GM21381 (cell line): ENCODE measurements around the gene PODNL1.

Source experiments
- ATAC-seq: cut with Tn5 transposase; IDR thresholded peaks from one replicate; pipeline ENCODE4 v1.9.1; 2021; ENCODE audit warnings: mild to moderate bottlenecking, moderate library complexity; ENCODE audit not compliant: unreplicated experiment

Gene PODNL1

GRCh38 chr19:13938301-13939064, at the start of gene PODNL1:
TSS of gene PODNL1 (minus strand) at chr19:13938417. CDS start at chr19:13938181, 236 bp downstream.
- ATAC-seq, result no peak

- no peak for ATAC-seq
These were observed 49.1 kb upstream of the PODNL1 start for GRCh38 chr19:13987101-13987890.

- ATAC-seq, result peak; percentile 81
These were observed 48.2 kb upstream of the PODNL1 start for GRCh38 chr19:13986348-13986904.

DNA sequence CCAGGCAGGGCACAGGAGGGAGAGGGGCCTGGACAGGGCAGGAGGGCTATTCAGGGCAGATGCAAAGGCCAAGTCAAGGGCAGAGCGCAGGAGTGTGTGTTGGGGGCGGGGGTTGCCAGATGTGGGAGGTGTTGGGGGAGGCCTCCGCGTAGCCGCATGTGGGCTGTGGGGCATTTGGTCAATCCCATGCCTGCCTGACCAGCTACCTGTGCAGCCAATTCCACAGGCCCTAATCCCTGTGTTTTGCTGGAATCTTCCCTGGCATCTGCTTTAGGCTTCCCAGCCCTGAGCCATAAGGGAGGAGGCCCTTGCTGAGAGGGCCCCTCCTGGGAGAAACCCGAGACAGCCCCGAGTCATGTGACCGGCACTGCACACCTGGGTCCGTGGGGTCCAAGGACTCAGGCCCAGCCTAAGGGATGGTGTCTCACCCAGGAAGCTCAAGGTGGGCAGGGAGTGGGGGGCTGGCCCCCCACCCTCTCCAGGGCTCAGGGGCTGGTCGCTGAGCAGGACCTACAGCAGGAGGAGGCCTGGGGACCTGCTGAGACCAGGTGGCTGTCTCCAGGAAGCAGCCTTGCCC, 47.6 kb upstream of the PODNL1 start:
- no peak for ATAC-seq

- ATAC-seq, result no peak
These were observed 46.9 kb upstream of the PODNL1 start for GRCh38 chr19:13984875-13985741.

DNA sequence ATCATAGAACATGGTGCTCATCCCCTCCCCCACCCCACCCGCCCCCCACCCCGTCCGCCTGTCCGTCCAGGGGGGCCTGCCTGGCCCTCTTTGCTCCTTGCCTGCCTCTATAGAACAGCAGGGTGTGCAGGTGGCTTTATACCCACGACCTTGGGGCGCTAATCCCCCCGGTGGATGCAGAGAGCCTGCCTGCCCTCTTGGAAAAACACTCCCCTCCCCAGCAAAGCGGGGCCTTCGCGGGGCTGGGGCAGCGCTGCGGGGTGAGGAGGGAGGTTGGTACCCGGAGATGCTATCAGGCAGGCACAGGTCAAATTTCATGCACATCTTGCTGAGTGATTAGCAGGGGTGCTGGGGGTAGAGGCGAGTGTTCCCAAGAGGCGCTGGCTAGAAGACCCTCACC, 46.0 kb upstream of the PODNL1 start:
- ATAC-seq, result no peak

- no peak for ATAC-seq
These were observed 45.1 kb upstream of the PODNL1 start for GRCh38 chr19:13983213-13983889.

- no peak for ATAC-seq
These were observed 44.6 kb upstream of the PODNL1 start for GRCh38 chr19:13982773-13983172.

DNA sequence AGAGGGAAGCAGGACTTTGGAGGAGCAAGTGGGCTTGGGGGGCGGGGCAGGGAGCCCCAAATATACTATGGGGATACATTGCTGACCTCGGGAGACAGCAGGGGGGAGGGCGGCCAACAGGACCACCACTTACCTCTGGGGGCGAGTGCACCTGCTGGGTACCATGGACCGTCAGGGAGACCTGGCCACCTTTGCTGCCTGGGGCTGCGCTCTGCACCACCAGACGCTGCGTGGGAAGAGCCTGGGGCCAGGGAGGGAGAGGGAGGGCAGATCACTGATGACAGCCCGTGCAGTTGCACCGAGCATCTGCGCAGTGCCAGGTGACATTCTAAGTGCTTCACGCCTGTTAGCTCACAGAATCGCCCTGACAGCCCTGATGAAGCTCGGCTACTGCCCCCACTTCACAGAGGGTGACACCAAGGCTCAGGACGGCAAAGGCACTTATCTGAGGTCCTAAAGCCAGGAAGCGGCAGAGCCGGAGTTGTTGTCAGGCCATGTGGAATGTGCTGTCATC, 43.8 kb upstream of the PODNL1 start:
- no peak for ATAC-seq

DNA sequence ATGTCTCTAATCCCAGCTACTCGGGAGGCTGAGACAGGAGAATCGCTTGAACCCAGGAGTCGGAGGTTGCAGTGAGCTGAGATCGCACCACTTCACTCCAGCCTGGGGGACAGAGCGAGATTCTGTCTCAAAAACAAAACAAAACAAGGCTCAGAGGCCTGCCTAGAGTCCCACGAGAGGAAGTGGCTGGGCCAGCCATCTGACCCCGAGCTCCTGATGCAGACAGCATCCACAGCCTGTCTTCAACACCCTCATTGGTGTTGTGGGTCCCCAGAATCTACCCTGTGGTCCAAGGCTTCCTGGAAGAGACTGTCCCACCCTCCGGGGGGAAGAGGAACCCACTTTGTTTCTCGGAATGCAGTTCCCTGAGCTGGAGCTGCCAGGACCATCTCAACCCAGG, 43.2 kb upstream of the PODNL1 start:
- no peak for ATAC-seq

DNA sequence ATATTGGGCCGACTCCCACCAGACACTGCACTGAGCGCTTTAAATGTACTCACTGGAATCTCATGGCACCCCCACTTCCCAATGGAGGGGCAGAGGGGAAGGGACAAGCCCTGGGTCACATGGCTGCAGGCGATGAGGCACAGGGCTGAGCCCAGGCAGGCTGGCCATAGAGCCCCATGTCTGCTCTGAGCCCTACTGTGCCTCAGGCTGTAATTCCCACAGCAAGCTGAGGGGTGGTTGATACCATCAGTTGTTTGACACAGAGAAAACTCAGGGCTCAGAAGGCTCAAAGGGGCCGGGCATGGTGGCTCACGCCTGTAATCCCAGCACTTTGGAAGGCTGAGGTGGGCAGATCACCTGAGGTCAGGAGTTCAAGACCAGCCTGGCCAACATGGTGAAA, 42.8 kb upstream of the PODNL1 start:
- no peak for ATAC-seq

- no peak for ATAC-seq
These were observed 42.1 kb upstream of the PODNL1 start for GRCh38 chr19:13980340-13980739.

- ATAC-seq, result no peak
These were observed 41.5 kb upstream of the PODNL1 start for GRCh38 chr19:13979686-13980085.

DNA sequence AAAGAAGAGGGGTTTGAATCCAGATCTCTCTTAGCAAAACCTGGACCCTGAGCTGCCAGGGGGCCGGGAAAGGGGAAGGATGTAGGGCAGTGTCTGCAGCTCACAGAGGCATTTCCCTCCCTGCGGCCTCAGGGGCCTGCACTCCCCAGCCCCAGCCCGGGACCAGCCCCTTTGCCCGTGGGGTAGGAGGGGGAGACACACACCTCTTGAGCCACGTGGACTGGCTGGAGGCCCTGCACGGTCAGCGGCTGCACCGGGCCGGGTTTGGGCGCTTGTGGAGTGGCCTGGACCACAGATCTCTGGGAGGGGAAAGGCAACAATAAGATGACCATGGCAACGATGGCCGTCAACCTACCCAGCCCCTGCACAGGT, 41.0 kb upstream of the PODNL1 start:
- no peak for ATAC-seq

DNA sequence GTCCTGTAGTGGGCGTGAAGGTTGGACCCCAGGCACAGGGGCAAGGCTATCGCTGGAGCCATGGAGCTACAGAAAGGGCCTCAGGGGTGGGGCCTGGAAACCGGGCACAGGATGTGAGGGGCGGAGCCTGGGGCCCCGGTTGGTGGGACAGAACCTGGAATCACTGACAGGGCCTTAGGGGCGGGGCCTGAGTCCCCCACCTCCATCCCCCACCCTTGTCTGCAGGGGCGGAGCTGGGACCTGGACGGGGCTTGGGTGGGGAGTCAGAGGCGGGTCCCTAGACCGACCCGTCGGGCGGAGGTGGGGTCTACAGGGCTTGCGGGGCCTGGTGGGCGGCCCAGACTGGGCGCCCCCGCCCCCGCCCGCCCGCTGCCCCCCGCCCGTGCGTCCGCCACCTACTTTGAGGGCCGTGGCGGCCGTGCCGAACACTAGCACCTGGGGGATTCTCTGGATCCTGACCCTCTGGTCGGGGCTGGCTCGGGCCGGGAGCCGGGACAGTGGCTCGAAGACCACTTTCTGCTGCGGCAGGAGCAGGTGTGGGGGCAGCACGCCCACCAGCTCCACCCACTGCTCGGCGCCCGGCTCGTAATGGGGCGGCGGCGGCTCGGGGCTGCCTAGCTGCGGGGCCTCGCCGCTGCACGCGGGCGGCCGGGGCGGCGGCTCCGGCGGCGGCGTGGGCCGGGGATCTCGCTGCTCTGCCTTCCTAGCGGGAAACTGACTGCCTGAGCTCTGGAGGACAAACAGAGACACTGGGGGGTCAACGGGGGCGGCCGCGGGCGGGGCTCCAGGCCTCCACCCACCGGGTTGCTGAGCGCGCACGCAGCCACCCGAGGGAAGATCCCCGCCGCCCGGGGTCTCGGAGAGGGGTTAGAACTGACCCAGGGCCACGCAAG, 40.4 kb upstream of the PODNL1 start:
- no peak for ATAC-seq

GRCh38 chr19:13977803-13978202, 39.6 kb upstream of the PODNL1 start:
- no peak for ATAC-seq

- ATAC-seq, result no peak
These were observed 38.2 kb upstream of the PODNL1 start for GRCh38 chr19:13976446-13976845.

GRCh38 chr19:13975870-13976269, 37.7 kb upstream of the PODNL1 start:
- no peak for ATAC-seq

GRCh38 chr19:13974073-13974472, 35.9 kb upstream of the PODNL1 start:
- no peak for ATAC-seq
